Measurements from ENCODE around the gene JAKMIP2. TPM values are rescaled to one million over a fixed set of nuclear protein-coding genes. Genes with fewer than 3 reads are reported as not detected.

Gene JAKMIP2
- total RNA-seq, 4 donors from 2014 or later, result 0.45 TPM; not detected in 3

DNA sequence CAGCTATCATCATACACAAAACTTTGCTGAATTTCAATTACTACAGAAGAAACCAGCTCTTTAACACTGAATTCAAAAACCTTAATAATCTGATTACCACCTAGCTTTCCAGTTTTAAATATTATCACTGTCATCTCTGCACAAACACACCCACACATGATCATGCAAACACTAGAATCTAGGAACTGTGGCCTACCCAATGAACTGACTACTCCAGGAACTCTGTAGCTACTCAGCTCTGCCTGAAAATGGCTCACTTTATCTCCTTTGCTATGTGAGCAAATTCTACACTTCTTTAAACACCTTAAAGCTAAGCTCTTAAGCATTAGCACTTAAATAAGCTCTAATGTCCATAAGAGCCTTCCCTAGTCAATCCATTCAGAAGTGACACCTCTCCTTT, 149.4 kb downstream of the JAKMIP2 start:
- Histone ChIP-seq H3K27ac (no peak overlapping the region), H3K27me3 (no peaks in the 10 kb centered on the region), H3K36me3 (no peaks in the 10 kb centered on the region), H3K4me3 (no peak overlapping the region), H3K4me1 (no peaks in the 10 kb centered on the region), H3K9me3 (no peaks in the 10 kb centered on the region)
- TF ChIP-seq EP300 (IDR thresholded peaks at IDR 0.05) (no peak), POLR2AphosphoS5 (IDR thresholded peaks at IDR 0.05) (no peak), POLR2A (IDR thresholded peaks at IDR 0.05) (no peak)
- TF ChIP-seq, protein P1, sequence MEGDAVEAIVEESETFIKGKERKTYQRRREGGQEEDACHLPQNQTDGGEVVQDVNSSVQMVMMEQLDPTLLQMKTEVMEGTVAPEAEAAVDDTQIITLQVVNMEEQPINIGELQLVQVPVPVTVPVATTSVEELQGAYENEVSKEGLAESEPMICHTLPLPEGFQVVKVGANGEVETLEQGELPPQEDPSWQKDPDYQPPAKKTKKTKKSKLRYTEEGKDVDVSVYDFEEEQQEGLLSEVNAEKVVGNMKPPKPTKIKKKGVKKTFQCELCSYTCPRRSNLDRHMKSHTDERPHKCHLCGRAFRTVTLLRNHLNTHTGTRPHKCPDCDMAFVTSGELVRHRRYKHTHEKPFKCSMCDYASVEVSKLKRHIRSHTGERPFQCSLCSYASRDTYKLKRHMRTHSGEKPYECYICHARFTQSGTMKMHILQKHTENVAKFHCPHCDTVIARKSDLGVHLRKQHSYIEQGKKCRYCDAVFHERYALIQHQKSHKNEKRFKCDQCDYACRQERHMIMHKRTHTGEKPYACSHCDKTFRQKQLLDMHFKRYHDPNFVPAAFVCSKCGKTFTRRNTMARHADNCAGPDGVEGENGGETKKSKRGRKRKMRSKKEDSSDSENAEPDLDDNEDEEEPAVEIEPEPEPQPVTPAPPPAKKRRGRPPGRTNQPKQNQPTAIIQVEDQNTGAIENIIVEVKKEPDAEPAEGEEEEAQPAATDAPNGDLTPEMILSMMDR (IDR thresholded peaks at IDR 0.05), result no peak
- no peak for DNase-seq (ENCODE audit: low spot score in 2 of 2)

DNA sequence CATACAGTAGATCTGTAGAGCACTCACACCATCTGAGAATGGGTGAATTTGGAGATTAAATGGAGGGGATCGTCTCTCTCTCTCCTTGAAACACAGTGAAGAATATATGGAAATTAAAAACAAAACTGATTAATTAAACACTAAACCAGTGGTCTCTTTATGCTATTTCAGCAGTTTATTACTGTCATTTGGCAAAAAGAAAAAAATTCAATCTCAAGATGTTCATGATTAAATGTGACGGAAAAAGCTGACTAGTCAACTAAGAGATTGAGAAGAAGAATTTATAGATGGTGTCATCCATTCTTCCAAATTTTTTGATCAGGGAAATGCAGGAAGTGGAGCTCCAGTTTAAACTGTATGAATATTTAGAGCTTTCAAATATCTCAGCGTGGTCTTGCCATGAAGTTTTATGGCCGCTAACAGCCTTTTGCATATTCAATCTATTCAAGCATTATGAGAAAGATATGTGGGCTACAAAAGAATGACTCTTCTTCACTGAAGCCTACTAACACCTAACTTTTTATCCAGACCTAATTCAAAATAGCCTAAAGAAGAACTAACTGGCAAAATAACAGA, 151.0 kb downstream of the JAKMIP2 start:
- H3K27me3 ChIP-seq, result no peaks in the 10 kb centered on the region
- H3K36me3 ChIP-seq, result no peaks in the 10 kb centered on the region
- 81% methylated on average over 4 of the region's 4 CpGs for WGBS
- no peak for TF ChIP-seq EP300 (IDR thresholded peaks at IDR 0.05)
- TF ChIP-seq POLR2A (IDR thresholded peaks at IDR 0.05), result no peak
- TF ChIP-seq, protein P1 (IDR thresholded peaks at IDR 0.05), result no peak
- TF ChIP-seq POLR2AphosphoS5 (IDR thresholded peaks at IDR 0.05), result no peak
- no peaks in the 10 kb centered on the region for H3K9me3 ChIP-seq
- no peak overlapping the region for H3K27ac ChIP-seq
- H3K4me3 ChIP-seq, result no peak overlapping the region
- no peaks in the 10 kb centered on the region for H3K4me1 ChIP-seq
- DNase-seq (ENCODE audit: low spot score in 2 of 2), result no peak

DNA sequence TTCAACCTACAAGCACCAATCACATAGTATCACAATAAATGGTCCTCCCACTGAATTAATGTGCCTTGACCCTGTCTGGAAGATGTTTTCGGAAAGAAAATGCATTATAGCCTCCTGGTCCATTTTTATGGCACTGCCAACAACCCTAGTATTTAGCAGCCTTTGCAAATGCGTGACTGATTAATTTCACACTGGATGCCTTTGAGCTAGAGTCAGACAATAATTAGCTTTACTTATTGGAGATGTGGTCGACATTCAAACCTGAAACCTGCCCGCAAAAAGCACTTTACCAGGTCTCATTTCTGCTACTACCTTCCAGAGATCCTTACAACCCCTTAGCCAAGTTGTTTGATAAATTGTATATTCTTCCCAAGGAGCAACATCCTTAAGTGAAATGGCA, 153.3 kb downstream of the JAKMIP2 start:
- H3K36me3 ChIP-seq, result no peaks in the 10 kb centered on the region
- WGBS, result 87% methylated on average over 4 of the region's 4 CpGs

DNA sequence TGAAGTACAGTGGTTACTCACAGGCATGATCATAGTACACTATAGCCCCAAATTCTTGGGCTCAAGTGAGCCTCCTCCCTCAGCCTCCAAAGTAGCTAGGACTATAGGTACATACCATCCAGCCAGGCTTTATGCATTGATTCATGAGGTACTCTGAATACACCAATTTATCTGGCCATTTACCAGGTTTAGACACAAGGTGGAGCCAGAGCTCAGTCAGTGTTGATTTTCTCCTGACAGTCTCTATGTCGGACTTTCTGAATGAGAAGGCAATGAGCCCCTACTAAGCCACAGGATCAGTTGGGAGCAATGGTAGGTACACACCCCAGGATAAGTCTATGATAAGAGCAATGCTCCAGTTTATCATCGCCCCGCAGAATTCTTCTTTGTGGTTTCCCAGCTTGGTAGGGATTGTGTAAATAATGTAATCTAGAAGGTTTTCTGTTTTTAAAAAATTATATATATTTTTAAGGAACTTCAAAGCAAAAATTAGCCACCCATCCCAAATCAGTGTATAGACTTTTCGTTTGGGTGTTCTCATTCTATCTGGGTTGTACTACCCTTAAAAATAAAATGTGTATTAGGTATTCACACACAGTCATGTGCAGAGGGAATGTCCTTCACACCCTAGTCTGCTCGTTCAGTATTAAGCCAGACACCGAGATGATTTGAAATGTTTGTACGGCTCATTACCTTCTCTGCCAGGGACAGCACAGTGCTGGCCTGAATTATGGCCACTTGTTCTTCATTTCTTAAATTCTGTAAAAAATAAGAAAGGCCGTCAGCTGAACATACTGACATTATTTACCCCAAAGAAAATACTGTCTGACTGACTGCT, 154.3 kb downstream of the JAKMIP2 start:
- Histone ChIP-seq H3K27ac (no peak overlapping the region), H3K36me3 (no peaks in the 10 kb centered on the region), H3K27me3 (no peaks in the 10 kb centered on the region), H3K9me3 (no peaks in the 10 kb centered on the region), H3K4me1 (no peaks in the 10 kb centered on the region), H3K4me3 (no peak overlapping the region)
- WGBS, result 57% methylated on average over 8 of the region's 8 CpGs
- TF ChIP-seq, protein P1 (IDR thresholded peaks at IDR 0.05), result peak in 1 of 2 donors; percentile 52
- TF ChIP-seq POLR2AphosphoS5 (IDR thresholded peaks at IDR 0.05), result no peak
- DNase-seq (ENCODE audit: low spot score in 2 of 2), result no peak

More for the DNA sequence above, 153.3 kb downstream of the JAKMIP2 start:
- no peak for TF ChIP-seq POLR2AphosphoS5 (IDR thresholded peaks at IDR 0.05)
- TF ChIP-seq POLR2A (IDR thresholded peaks at IDR 0.05), result no peak
- TF ChIP-seq, protein P1 (IDR thresholded peaks at IDR 0.05), result no peak
- TF ChIP-seq EP300 (IDR thresholded peaks at IDR 0.05), result no peak
- no peak for DNase-seq (ENCODE audit: low spot score in 2 of 2)
- Histone ChIP-seq H3K4me3 (no peak overlapping the region), H3K4me1 (no peaks in the 10 kb centered on the region), H3K27me3 (no peaks in the 10 kb centered on the region), H3K27ac (no peak overlapping the region), H3K9me3 (no peaks in the 10 kb centered on the region)

DNA sequence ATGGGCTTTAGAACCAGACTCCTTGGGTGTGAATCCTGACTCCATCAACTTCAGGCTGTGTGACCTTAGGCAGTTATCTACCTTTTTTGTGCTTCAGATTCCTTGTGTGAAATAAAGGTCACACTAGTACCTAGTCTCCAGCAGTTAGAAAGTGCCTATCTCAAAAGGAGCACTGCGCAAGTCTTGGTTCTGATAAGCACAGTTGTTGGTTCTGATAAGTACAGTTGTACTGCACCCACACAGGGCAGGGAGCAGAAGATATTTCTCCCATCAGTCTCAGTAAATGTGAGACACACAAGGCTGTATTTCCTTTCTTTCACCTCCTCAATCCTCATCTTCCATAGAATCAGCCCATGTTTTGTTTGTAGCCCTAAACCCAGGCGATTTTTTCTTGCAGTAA, 156.1 kb downstream of the JAKMIP2 start:
- Histone ChIP-seq H3K27ac (no peak overlapping the region), H3K9me3 (no peaks in the 10 kb centered on the region), H3K4me1 (no peaks in the 10 kb centered on the region), H3K4me3 (no peak overlapping the region), H3K36me3 (no peaks in the 10 kb centered on the region), H3K27me3 (no peaks in the 10 kb centered on the region)
- no peak for DNase-seq (ENCODE audit: low spot score in 2 of 2)
- 75% methylated on average over 2 of the region's 2 CpGs for WGBS
- TF ChIP-seq, protein P1 (IDR thresholded peaks at IDR 0.05), result no peak
- TF ChIP-seq EP300 (IDR thresholded peaks at IDR 0.05) (no peak), POLR2A (IDR thresholded peaks at IDR 0.05) (no peak), POLR2AphosphoS5 (IDR thresholded peaks at IDR 0.05) (no peak)
